Stomach (tissue), 4 donors: Measurements from ENCODE around the gene MATN1.

Source experiments
- POLR2AphosphoS5 ChIP-seq, 3 donors: sonication (generic); formaldehyde crosslinking; IDR thresholded peaks; one replicate each; pipeline ENCODE4 v1.6.1; 2016; ENCODE audit warnings: antibody characterized with exemption in 3 of 3
- TF ChIP-seq, protein P1 (sequence below), 7 experiments: fragments of 450-650 bp in 4 of 7; fragments of 200-600 bp in 3 of 7; sonication (generic) in 3 of 7; IDR thresholded peaks; one replicate each; pipeline ENCODE4 v1.5.1; 2016 to 2019; ENCODE audit warnings: antibody characterized with exemption in 7 of 7, control low read depth in 2 of 7, mild to moderate bottlenecking in 1 of 7

DNA sequence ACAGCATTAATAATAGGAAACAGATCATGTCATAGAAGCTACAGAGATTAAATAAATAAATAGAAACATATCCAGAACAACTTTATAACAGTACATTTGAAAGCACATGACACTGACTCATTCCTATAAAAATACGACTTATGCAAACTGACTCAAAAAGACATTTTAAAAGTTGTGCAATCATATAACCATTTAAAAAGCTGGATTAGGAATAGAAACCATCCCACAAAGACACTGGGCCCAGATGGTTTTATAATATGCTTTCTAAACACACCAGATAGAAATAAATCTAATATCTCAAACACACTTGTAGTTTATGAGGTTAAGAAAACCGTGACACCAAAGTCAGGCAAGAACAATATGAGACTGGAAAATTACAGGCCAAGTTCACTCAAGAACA is 47.6 kb downstream of the MATN1 start:
- TF ChIP-seq, protein P1, sequence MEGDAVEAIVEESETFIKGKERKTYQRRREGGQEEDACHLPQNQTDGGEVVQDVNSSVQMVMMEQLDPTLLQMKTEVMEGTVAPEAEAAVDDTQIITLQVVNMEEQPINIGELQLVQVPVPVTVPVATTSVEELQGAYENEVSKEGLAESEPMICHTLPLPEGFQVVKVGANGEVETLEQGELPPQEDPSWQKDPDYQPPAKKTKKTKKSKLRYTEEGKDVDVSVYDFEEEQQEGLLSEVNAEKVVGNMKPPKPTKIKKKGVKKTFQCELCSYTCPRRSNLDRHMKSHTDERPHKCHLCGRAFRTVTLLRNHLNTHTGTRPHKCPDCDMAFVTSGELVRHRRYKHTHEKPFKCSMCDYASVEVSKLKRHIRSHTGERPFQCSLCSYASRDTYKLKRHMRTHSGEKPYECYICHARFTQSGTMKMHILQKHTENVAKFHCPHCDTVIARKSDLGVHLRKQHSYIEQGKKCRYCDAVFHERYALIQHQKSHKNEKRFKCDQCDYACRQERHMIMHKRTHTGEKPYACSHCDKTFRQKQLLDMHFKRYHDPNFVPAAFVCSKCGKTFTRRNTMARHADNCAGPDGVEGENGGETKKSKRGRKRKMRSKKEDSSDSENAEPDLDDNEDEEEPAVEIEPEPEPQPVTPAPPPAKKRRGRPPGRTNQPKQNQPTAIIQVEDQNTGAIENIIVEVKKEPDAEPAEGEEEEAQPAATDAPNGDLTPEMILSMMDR (IDR thresholded peaks at IDR 0.05): no peak
- no peak for TF ChIP-seq POLR2AphosphoS5 (IDR thresholded peaks at IDR 0.05)
